ENCODE results near the gene DPYSL5.
"Not testable (repeated sequence)": the region's sequence is repeated elsewhere in the genome, so short reads cannot be mapped to it uniquely, and the experiment has no call there.

The DPYSL5 gene

DNA sequence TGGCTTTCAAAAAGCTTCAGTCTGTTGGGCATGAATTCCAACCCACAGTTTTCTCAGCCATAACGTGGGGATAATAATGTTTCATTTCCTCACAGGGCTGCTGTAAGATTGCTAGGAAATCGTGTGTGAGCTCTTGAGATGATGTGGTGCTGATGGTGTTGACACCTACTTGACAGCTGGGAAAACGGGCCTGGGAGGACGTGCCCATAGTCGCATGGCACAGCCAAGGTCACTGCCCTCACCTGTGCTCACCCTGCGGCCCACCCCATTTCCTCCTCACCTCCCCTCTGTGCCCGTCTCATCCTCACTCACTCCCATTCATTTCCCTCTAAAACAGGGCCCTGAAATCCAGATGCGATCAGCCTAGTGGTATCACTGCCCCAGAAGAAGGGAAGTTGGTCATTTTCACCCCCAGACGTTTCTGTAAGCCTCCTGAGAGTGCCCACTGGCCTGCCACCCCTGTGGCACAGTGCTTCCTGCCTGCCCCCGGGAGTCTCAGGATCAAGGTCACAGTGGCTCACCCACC lies 33.0 kb downstream of the DPYSL5 start:
- Histone ChIP-seq H3K4me3 (ENCODE audit: low read depth, low read length) (no peak overlapping the region), H3K27me3 (ENCODE audit: insufficient read depth, low read depth, severe bottlenecking) (no peaks in the 10 kb centered on the region), H3K36me3 (peaks cover 15% of the 10 kb centered on the region), H3K9me3 (ENCODE audit: severe bottlenecking) (no peaks in the 10 kb centered on the region), H3K27ac (no peak overlapping the region)
- no peak for DNase-seq
- TF ChIP-seq, protein P1, sequence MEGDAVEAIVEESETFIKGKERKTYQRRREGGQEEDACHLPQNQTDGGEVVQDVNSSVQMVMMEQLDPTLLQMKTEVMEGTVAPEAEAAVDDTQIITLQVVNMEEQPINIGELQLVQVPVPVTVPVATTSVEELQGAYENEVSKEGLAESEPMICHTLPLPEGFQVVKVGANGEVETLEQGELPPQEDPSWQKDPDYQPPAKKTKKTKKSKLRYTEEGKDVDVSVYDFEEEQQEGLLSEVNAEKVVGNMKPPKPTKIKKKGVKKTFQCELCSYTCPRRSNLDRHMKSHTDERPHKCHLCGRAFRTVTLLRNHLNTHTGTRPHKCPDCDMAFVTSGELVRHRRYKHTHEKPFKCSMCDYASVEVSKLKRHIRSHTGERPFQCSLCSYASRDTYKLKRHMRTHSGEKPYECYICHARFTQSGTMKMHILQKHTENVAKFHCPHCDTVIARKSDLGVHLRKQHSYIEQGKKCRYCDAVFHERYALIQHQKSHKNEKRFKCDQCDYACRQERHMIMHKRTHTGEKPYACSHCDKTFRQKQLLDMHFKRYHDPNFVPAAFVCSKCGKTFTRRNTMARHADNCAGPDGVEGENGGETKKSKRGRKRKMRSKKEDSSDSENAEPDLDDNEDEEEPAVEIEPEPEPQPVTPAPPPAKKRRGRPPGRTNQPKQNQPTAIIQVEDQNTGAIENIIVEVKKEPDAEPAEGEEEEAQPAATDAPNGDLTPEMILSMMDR (IDR thresholded peaks at IDR 0.05; ENCODE audit: low read depth, low read length), result no peak

DNA sequence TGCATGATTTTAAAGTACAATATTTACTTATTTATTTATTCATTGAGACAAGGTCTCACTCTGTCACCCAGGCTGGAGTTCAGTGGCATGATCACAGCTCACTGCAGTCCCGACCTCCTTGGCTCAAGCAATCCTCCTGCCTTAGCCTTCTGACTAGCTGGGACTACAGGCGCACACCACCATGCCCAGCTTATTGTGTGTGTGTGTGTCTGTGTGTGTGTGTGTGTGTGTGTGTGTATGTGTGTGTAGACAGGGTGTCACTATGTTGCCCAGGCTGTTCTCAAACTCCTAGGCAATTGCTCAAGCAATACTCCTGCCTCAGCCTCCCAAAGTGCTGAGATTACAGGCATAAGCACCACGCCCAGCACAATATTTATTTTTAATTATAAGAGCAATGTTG lies 34.3 kb downstream of the DPYSL5 start:
- H3K27me3 ChIP-seq (ENCODE audit: insufficient read depth, low read depth, severe bottlenecking); H3K27ac ChIP-seq; DNase-seq; H3K9me3 ChIP-seq (ENCODE audit: severe bottlenecking); H3K4me3 ChIP-seq (ENCODE audit: low read depth, low read length): not testable (repeated sequence)
- H3K36me3 ChIP-seq, result peaks cover 15% of the 10 kb centered on the region

DNA sequence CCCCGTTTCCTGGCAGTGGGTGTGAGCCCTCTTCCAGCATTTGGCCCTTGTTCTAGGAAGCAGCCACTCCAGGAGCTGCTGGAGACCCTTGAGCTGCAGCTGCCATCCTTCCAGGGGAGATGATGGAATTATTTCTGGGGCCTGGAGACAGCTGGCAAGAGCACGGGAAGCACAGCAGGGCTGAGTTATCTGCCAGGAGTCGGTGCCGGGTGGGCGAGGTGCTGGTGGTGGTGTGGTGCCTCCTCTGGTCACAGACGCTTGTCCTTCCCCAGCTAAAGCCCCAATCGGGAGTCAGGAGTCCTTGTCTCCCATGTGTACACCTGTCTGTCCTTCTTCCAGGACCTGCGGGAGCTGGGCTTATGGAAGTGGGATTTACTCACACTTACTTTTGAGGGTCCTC lies 36.0 kb downstream of the DPYSL5 start:
- Histone ChIP-seq H3K4me3 (ENCODE audit: low read depth, low read length) (peak overlapping the region; percentile 0; the same call in 1 of the 2 replicates), H3K27ac (peak overlapping the region; percentile 77), H3K27me3 (ENCODE audit: insufficient read depth, low read depth, severe bottlenecking) (no peaks in the 10 kb centered on the region), H3K36me3 (peaks cover 9% of the 10 kb centered on the region), H3K9me3 (ENCODE audit: severe bottlenecking) (no peaks in the 10 kb centered on the region)
- TF ChIP-seq, protein P1 (IDR thresholded peaks at IDR 0.05; ENCODE audit: low read depth, low read length), result peak; percentile 37
- DNase-seq, result peak; percentile 71

DNA sequence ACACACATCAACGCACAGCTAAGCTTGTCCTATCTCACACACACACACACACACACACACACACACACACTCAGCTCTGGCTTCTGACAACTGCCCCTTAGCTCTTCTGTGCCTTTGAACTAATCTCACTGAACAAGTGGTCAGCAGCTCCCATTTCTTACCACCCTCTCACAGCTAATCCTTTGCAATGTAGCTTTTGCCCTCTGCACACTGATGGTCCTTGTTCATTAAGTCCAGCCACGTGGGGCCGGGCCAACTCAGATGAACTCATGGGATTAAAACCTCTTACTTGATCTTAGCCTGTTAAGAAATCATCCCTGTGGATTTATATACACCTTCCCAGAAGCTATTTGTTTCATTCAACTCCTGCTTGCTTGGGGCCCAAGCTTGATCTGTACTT lies 36.6 kb downstream of the DPYSL5 start:
- Histone ChIP-seq H3K27me3 (ENCODE audit: insufficient read depth, low read depth, severe bottlenecking) (no peaks in the 10 kb centered on the region), H3K4me3 (ENCODE audit: low read depth, low read length) (no peak overlapping the region; the same call in 1 of the 2 replicates), H3K36me3 (peaks cover 7% of the 10 kb centered on the region), H3K27ac (peak overlapping the region; percentile 77), H3K9me3 (ENCODE audit: severe bottlenecking) (no peaks in the 10 kb centered on the region)
- TF ChIP-seq, protein P1 (IDR thresholded peaks at IDR 0.05; ENCODE audit: low read depth, low read length), result no peak
- DNase-seq, result peak; percentile 97

DNA sequence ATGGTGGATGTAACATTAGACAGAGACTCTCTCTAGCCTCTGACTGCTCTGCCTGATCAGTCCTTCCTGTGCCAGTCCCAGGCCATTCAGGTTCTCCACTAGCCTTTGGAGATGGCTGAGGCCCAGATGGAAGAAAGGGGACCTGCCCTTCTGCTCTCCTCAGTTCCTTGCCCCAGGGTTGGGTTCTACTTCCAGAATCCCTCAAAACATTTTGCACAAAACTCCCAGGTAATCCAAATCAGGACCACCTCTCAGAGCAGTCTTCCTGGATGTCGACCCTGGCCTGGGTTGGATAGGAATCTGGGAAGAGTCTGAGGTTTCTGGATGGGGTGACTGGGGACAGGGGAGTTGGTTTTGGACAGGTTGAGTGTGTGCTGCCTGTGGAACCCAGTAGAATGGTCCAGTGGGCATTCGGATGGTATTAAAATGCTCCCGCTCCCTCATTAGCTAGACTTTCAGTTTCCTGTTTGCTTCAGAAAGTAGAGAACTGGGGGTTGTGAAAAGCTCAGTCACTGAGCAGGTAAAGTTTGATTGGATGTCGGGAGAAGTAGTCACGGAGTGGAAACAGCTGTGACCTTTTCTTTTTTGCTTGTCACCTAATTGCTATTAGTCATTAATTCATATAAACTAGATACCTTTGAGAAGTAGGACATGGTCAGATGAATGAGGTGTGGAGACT lies 37.9 kb downstream of the DPYSL5 start:
- Histone ChIP-seq H3K36me3 (no peaks in the 10 kb centered on the region), H3K27ac (peak overlapping the region; percentile 77; the same call in 1 of the 2 replicates), H3K9me3 (ENCODE audit: severe bottlenecking) (no peaks in the 10 kb centered on the region), H3K27me3 (ENCODE audit: insufficient read depth, low read depth, severe bottlenecking) (no peaks in the 10 kb centered on the region), H3K4me3 (ENCODE audit: low read depth, low read length) (no peak overlapping the region)
- TF ChIP-seq, protein P1 (IDR thresholded peaks at IDR 0.05; ENCODE audit: low read depth, low read length), result no peak
- no peak for DNase-seq

DNA sequence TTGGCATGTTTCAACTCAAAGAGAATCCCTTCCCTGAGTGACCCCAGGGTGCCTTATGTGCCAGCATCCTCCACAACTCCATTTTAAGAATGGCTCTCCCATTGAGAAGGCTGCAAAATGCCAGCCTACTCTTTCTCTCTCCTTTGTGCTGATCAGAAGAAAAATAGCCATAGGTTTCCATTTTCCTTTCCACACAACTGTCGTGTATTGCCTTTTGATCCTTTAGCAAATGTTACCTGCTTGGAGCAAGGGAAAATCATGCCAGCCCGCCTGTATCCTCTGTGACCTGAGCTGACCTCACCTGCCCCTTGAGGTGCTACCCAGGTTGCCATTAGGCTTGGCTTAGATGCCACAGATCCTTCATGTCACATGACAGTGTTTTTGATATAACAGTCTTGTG lies 38.8 kb downstream of the DPYSL5 start:
- H3K4me3 ChIP-seq (ENCODE audit: low read depth, low read length), result no peak overlapping the region
- no peaks in the 10 kb centered on the region for H3K9me3 ChIP-seq (ENCODE audit: severe bottlenecking)
- no peak for DNase-seq
- H3K27ac ChIP-seq, result no peak overlapping the region
- no peaks in the 10 kb centered on the region for H3K36me3 ChIP-seq
- H3K27me3 ChIP-seq (ENCODE audit: insufficient read depth, low read depth, severe bottlenecking), result no peaks in the 10 kb centered on the region
- TF ChIP-seq, protein P1 (IDR thresholded peaks at IDR 0.05; ENCODE audit: low read depth, low read length), result no peak
